ENCODE results near the gene P2RX2. TPM values are rescaled to one million over a fixed set of nuclear protein-coding genes. Genes with fewer than 3 reads are reported as not detected.

Gene P2RX2
- total RNA-seq, 1 experiment from 2014 or later, result not detected

- ChIA-PET RAD21 (ENCODE audit: low non-redundant PET in 1 of 2, low total read pairs in 2 of 2, uncharacterized antibody in 2 of 2, unreplicated experiment in 2 of 2) (no interaction called here), POLR2A (interaction anchor here (0.6 kb wide), 1 partner anchor 24 kb away, joined by 3 read pairs; no protein-coding TSS in a partner anchor), CTCF (interaction anchor here (0.6 to 0.7 kb wide), 2 partner anchors 9 to 89 kb away, joined by 3 read pairs; no protein-coding TSS in a partner anchor)
- Histone ChIP-seq H3K4me1 (ENCODE audit: control insufficient read depth in 1 of 2, insufficient read depth in 2 of 2, low read length in 2 of 2) (no peaks in the 10 kb centered on the region), H4K20me1 (ENCODE audit: insufficient read depth) (no peaks in the 10 kb centered on the region), H3K27me3 (ENCODE audit: insufficient read depth, low read length) (no peaks in the 10 kb centered on the region), H3K9ac (ENCODE audit: low read length) (no peak overlapping the region), H3K36me3 (ENCODE audit: control insufficient read depth in 1 of 2, insufficient read depth in 2 of 2, low read length in 2 of 2) (no peaks in the 10 kb centered on the region), H3K9me3 (ENCODE audit: control insufficient read depth in 1 of 2, insufficient read depth in 1 of 2, low read depth in 1 of 2, low read length in 2 of 2) (no peaks in the 10 kb centered on the region), H3K4me3 (replicated peaks in 1 of 2; ENCODE audit: low read depth in 1 of 2, low read length in 2 of 2) (no peak overlapping the region), H3K79me2 (ENCODE audit: insufficient read depth, low read length) (no peaks in the 10 kb centered on the region), H3K9me2 (ENCODE audit: insufficient read depth) (no peaks in the 10 kb centered on the region), H2AFZ (ENCODE audit: low read depth, low read length, poor library complexity, severe bottlenecking) (no peak overlapping the region), H3K4me2 (ENCODE audit: low read length) (no peak overlapping the region), H3K27ac (ENCODE audit: low read depth, low read length) (no peak overlapping the region)
- ATAC-seq (no peak), DNase-seq (ENCODE audit: low read depth, low spot score) (no peak)
- TF ChIP-seq ZNF274 (IDR thresholded peaks at IDR 0.05; ENCODE audit: low read depth, low read length), result no peak
- no peak for TF ChIP-seq TCF7L2 (IDR thresholded peaks at IDR 0.05; ENCODE audit: borderline replicate concordance, extremely low read depth, insufficient read depth, insufficient read length)
- no peak for TF ChIP-seq EZH2phosphoT487 (IDR thresholded peaks at IDR 0.05; ENCODE audit: borderline replicate concordance)
- TF ChIP-seq CBX3 (IDR thresholded peaks at IDR 0.05; ENCODE audit: low read depth), result no peak
- no peak for TF ChIP-seq RAD21 (IDR thresholded peaks at IDR 0.05; ENCODE audit: low read depth)
- no peak for TF ChIP-seq CEBPB (IDR thresholded peaks at IDR 0.05; ENCODE audit: low read depth)
- TF ChIP-seq YY1 (IDR thresholded peaks at IDR 0.05; ENCODE audit: extremely low read depth, insufficient replicate concordance, low read depth, low read length), result no peak
- TF ChIP-seq ELF1 (IDR thresholded peaks at IDR 0.05; ENCODE audit: borderline replicate concordance, low read depth), result no peak
- TF ChIP-seq CTCF (IDR thresholded peaks at IDR 0.05 in 2 of 3, conservative IDR thresholded peaks at IDR 0.05 in 1 of 3; ENCODE audit: borderline replicate concordance in 1 of 3, insufficient read depth in 1 of 3, low read depth in 2 of 3, low read length in 2 of 3), result no peak
- no peak for TF ChIP-seq POLR2A (IDR thresholded peaks at IDR 0.05; ENCODE audit: borderline replicate concordance, extremely low read depth, insufficient read depth, insufficient read length)
- no peak for TF ChIP-seq JUND (IDR thresholded peaks at IDR 0.05)
- no peak for TF ChIP-seq SP1 (IDR thresholded peaks at IDR 0.05; ENCODE audit: low read depth)
- no peak for TF ChIP-seq SIN3A (IDR thresholded peaks at IDR 0.05; ENCODE audit: low read depth)
- no peak for TF ChIP-seq POLR2AphosphoS5 (IDR thresholded peaks at IDR 0.05; ENCODE audit: low read depth, low read length)
- TF ChIP-seq EGR1 (IDR thresholded peaks at IDR 0.05; ENCODE audit: low read depth), result no peak
- no peak for TF ChIP-seq ZFX (IDR thresholded peaks at IDR 0.05)
- TF ChIP-seq REST (IDR thresholded peaks at IDR 0.05; ENCODE audit: low read depth), result no peak
- TF ChIP-seq SRF (IDR thresholded peaks at IDR 0.05; ENCODE audit: low read depth), result no peak
- no peak for TF ChIP-seq ZBTB33 (IDR thresholded peaks at IDR 0.05; ENCODE audit: extremely low read depth, insufficient replicate concordance, low read length)
- intact Hi-C loops (cut with micrococcal nuclease), result no loop called here
- no TSS peak for BruUV-seq (replicated peaks)
These were observed 10.1 kb upstream of the P2RX2 start for GRCh38 chr12:132608231-132609171.

Measured in HCT116 (cell line).